Pancreas (tissue), 10 donors: ENCODE measurements around the gene MYO1E. TPM values are rescaled to one million over a fixed set of nuclear protein-coding genes. Genes with fewer than 3 reads are reported as not detected.

ENCODE experiments used
- ATAC-seq, 4 donors: fragments of 200-7000 bp; cut with Tn5 transposase; one replicate each; pipeline versions ENCODE4 v1.8.0 to v1.9.1; 2020; ENCODE audit warnings: mild to moderate bottlenecking in 4 of 4, moderate library complexity in 4 of 4
- DNase-seq, 6 donors: peaks; one replicate each; pipeline ENCODE4 v3.0.0-alpha.2; 2020
- FAIRE-seq: peaks from 2 replicates; lab custom pipeline; 2012; peaks lifted over from hg19 to GRCh38; lab: Jason Lieb, UNC
- H3K27ac ChIP-seq, 4 donors: fragments of 200-600 bp; sonication (generic); 1 replicate in 3 of 4; 2 replicates in 1 of 4; pipeline versions ENCODE4 v1.5.0 to v1.8.0; 2020
- H3K27me3 ChIP-seq, 4 donors: fragments of 200-600 bp; one replicate each; pipeline ENCODE4 v1.8.0; 2021
- H3K36me3 ChIP-seq, 3 donors: fragments of 200-600 bp; sonication (generic) in 1 of 3; one replicate each; pipeline versions ENCODE4 v1.5.0 to v1.8.0; 2020 to 2021
- H3K4me1 ChIP-seq, 3 donors: fragments of 200-600 bp; one replicate each; pipeline ENCODE4 v1.8.0; 2021
- H3K4me3 ChIP-seq, 4 donors: fragments of 200-600 bp; sonication (generic) in 2 of 4; one replicate each; pipeline versions ENCODE4 v1.5.0 to v1.8.0; 2020 to 2021
- H3K9me3 ChIP-seq, 4 donors: fragments of 200-600 bp; one replicate each; pipeline ENCODE4 v1.8.0; 2021
- WGBS, 2 donors: extraction: QIAGEN DNeasy Blood & Tissue Kit; methylation state at CpG; one replicate each; pipeline ENCODE4 v1.1.7; 2013; 5-methylcytosine and 5-hydroxymethylcytosine counted together
- intact Hi-C, 3 donors: fragments of 100-400 bp; cut with DNase I; formaldehyde crosslinking; loops; one replicate each; pipeline versions ENCODE4 v1.11.1 to v1.14.2; 2022
- polyA plus RNA-seq, 2 donors: library from polyadenylated mRNA; stranded (reverse); fragments of 200-250 nt; gene quantifications; one replicate each; pipeline ENCODE4 v1.2.3, GENCODE V29; 2013
- total RNA-seq, 6 donors: library from RNA; stranded (reverse); fragmentation: NEBNext Ultra II Directional in 4 of 6; extraction: Animal tissue kit (Norgen Biotek cat#: 25700) in 4 of 6; gene quantifications; one replicate each; pipeline versions ENCODE4 v1.2.1 to v1.2.4, GENCODE V29; 2021 to 2023
- TF ChIP-seq, protein P1 (sequence below), 4 donors: fragments of 200-600 bp; sonication (generic) in 3 of 4; IDR thresholded peaks; one replicate each; pipeline versions ENCODE4 v1.5.0 to v1.8.0; 2021; ENCODE audit warnings: antibody characterized with exemption in 4 of 4
- donor health status: healthy with polysubstance abuse.
- donor health status: DM: no; HTN: no; CAD: no; lungs with moderate emphysema.
- donor health status: DM: no; HTN: no; CAD: no.
- donor health status: control.
- donor health status: control.
- donor health status: Bipolar disorder and iron deficiency.
- donor health status: DM: yes; HTN: yes; CAD: no.
- donor health status: DM: no; HTN: no; CAD: no.
- donor health status: DM: no; HTN: no; CAD: no.
- donor health status: DM: yes; HTN: yes; CAD: no.

Gene MYO1E
- total and polyA plus RNA-seq, 8 donors = 7.8 to 81.1 (median 25.6) TPM

DNA sequence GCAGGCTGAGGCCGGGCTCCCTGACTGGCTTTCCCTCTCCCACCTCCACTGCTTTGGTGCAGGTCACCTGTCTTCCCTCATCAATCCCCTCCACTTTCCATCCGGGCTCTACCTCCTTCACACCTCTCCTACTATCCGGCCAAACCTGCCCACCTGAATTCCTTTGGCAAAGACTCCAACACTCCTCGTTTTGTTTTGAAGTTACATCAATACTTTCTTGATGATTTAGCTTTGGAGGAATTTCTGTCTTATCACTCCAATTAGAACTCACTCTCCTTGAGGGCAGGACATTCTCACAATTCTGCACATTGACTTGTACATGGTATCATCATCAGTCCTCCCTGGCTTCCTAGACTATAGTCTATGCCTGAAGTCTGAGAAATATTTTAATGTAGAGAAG, 145.7 kb downstream of the MYO1E start:
- no peak overlapping the region for H3K4me3 ChIP-seq
- H3K9me3 ChIP-seq = no peaks in the 10 kb centered on the region
- no peaks in the 10 kb centered on the region for H3K36me3 ChIP-seq
- intact Hi-C loops = no loop called here
- H3K27me3 ChIP-seq = no peaks in the 10 kb centered on the region
- ATAC-seq (no peak), DNase-seq (no peak), FAIRE-seq (no peak)
- H3K27ac ChIP-seq = no peak overlapping the region
- TF ChIP-seq, protein P1, sequence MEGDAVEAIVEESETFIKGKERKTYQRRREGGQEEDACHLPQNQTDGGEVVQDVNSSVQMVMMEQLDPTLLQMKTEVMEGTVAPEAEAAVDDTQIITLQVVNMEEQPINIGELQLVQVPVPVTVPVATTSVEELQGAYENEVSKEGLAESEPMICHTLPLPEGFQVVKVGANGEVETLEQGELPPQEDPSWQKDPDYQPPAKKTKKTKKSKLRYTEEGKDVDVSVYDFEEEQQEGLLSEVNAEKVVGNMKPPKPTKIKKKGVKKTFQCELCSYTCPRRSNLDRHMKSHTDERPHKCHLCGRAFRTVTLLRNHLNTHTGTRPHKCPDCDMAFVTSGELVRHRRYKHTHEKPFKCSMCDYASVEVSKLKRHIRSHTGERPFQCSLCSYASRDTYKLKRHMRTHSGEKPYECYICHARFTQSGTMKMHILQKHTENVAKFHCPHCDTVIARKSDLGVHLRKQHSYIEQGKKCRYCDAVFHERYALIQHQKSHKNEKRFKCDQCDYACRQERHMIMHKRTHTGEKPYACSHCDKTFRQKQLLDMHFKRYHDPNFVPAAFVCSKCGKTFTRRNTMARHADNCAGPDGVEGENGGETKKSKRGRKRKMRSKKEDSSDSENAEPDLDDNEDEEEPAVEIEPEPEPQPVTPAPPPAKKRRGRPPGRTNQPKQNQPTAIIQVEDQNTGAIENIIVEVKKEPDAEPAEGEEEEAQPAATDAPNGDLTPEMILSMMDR (IDR thresholded peaks at IDR 0.05) = no peak
- no peaks in the 10 kb centered on the region for H3K4me1 ChIP-seq
- 78 to 83% methylated on average over 4 of the region's 4 CpGs for WGBS, 2 donors

GRCh38 chr15:59224474-59224873, 148.2 kb downstream of the MYO1E start:
- no peak for ATAC-seq
- Histone ChIP-seq H3K9me3 (no peaks in the 10 kb centered on the region), H3K4me1 (no peaks in the 10 kb centered on the region), H3K27me3 (no peaks in the 10 kb centered on the region), H3K36me3 (no peaks in the 10 kb centered on the region), H3K27ac (no peak overlapping the region), H3K4me3 (no peak overlapping the region)
- DNase-seq = peak in 1 of 6 donors; percentile 59
- FAIRE-seq = no peak
- WGBS, 2 donors = 89 to 95% methylated on average over 7 of the region's 7 CpGs
- TF ChIP-seq, protein P1 (IDR thresholded peaks at IDR 0.05) = no peak
- intact Hi-C loops = no loop called here

DNA sequence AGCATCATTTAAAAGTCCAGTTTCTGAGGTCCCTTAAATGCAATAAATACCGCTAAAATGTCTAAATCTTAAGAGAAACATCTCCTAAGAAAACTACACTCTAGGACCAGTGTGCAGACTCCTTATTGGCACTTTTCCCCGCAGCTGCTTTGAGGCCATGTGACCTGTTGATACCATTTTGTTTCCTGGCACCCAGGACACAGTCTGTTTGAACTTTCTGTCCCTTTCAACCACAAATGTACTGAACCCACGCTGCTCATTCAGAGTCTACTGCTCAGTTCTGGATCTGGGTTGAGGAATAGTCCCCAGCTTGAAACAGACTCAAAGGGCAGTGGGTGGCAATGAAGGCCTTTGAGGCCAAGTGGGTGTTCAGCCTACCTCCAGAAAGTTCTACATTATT, 148.9 kb downstream of the MYO1E start:
- Histone ChIP-seq H3K36me3 (no peaks in the 10 kb centered on the region), H3K27me3 (no peaks in the 10 kb centered on the region), H3K4me3 (no peak overlapping the region), H3K9me3 (no peaks in the 10 kb centered on the region), H3K27ac (no peak overlapping the region), H3K4me1 (no peaks in the 10 kb centered on the region)
- WGBS, 2 donors = 54 to 62% methylated on average over 3 of the region's 3 CpGs
- TF ChIP-seq, protein P1 (IDR thresholded peaks at IDR 0.05) = no peak
- DNase-seq (no peak), FAIRE-seq (no peak), ATAC-seq (peak in 1 of 4 donors; percentile 31)
- intact Hi-C loops = no loop called here

- Histone ChIP-seq H3K4me1 (no peaks in the 10 kb centered on the region), H3K27me3 (no peaks in the 10 kb centered on the region), H3K9me3 (no peaks in the 10 kb centered on the region), H3K4me3 (no peak overlapping the region), H3K36me3 (no peaks in the 10 kb centered on the region), H3K27ac (no peak overlapping the region)
- peak in 1 of 4 donors; percentile 14 for ATAC-seq
- WGBS, 2 donors = 80 to 83% methylated on average over 11 of the region's 11 CpGs
- intact Hi-C loops = no loop called here
- TF ChIP-seq, protein P1 (IDR thresholded peaks at IDR 0.05) = no peak
- no peak for DNase-seq
- FAIRE-seq = no peak
These were observed 149.6 kb downstream of the MYO1E start for GRCh38 chr15:59222906-59223550.
